Measurements from ENCODE around the gene DGKB.

Gene DGKB

GRCh38 chr7:14457568-14458453 is 444.7 kb downstream of the DGKB start:
- DNase-seq (ENCODE audit: low spot score), result peak; percentile 23

DNA sequence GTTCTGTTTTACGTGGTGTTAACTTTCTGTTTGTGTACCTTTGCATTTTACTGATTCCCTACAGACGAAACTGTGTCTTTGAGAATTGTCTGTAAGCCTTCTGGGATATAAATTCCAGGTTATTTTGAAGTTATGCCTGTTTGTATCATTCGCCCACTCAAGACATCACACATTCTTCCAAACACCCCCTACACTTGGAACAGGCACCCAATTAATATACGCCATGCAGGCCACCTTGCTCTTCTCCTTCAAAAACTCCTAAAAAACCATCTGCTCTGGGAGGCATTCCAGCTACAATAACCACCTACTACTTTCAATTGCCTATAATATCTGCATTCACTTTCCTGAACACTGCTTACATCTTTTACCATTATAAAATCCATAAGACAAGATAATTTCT is 453.3 kb downstream of the DGKB start:
- no peak for DNase-seq (ENCODE audit: low spot score)

DNA sequence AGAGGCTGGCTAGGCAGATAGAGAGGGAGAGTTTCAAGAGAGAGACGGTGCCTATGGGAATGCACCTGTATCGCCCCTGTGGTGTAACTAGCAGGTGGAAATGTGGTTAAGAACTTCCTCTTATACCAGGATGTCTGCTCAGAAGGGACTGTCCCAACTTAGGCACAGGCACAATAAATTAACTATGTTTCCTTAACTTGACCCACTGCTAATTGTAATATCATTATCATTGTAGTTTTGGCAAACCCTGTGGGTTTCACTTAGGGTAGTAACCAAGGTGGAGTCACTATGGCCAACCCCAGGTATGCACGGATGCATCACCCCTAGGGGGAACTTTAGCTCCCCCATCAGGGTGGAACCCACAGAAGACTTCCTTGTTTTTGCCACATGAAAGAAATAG is 455.7 kb downstream of the DGKB start:
- DNase-seq (ENCODE audit: low spot score), result no peak

- no peak for DNase-seq (ENCODE audit: low spot score)
Observed at GRCh38 chr7:14446219-14446618, 456.3 kb downstream of the DGKB start.

- no peak for DNase-seq (ENCODE audit: low spot score)
Observed at GRCh38 chr7:14438366-14438765, 464.2 kb downstream of the DGKB start.

GRCh38 chr7:14436878-14437277 is 465.7 kb downstream of the DGKB start:
- DNase-seq (ENCODE audit: low spot score), result no peak

DNA sequence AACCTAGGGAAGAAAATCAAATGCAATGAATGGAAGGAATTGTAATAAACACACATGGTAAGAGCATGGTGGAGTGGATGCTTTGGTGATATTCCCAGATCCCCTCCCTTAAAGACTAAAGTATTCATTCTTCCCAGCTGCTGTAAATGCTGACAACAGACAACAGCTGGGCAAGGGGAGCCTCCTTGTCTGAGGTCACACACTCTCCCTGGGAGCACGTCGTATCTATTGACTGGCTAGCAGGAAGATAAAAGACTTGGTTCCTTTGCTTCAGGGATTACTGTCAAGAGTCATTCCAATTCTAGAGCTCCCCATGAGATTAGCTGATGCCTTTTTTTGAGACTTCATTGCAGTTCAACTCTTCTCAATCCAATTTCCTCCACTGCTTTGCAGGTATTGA is 469.6 kb downstream of the DGKB start:
- DNase-seq (ENCODE audit: low spot score), result no peak

DNA sequence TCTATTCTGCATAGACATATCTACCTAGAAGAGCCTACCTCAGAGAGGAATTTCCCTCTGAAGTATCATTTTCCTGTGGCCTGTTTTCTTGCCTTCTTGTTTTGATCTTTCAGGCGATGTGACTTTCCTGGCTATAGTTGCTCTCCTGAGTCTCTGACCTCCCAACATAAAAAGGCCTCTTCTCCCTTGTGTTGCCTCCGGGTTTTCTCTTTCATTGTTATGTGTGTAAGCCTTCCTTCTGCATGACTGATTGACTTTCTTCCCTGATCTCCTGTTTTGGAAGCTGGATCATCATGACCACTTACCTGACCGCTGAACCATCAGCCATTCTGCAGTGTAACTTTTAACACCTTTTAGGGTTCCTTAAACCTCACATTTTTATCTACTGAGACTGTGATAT is 471.6 kb downstream of the DGKB start:
- no peak for DNase-seq (ENCODE audit: low spot score)

DNA sequence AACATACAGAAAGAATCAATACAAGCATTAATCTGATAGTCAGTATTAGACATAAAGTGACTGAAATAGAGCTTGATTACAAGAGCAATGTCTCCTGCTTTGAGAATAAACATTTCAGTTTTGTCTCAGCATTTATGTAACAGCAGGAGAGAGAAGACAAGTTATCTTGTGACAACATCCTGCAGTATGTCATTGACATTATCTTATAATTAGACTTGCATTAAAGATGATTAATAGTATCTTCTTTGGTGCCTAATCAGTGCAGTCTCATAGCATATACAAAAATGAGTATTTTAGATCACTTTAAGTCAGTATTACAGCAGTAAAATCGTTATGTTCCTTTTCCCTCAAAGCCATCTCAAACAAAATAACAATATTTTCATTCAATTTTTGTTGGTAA is 477.0 kb downstream of the DGKB start:
- no peak for DNase-seq (ENCODE audit: low spot score)

- no peak for DNase-seq (ENCODE audit: low spot score)
Observed at GRCh38 chr7:14424675-14425074, 477.9 kb downstream of the DGKB start.

DNA sequence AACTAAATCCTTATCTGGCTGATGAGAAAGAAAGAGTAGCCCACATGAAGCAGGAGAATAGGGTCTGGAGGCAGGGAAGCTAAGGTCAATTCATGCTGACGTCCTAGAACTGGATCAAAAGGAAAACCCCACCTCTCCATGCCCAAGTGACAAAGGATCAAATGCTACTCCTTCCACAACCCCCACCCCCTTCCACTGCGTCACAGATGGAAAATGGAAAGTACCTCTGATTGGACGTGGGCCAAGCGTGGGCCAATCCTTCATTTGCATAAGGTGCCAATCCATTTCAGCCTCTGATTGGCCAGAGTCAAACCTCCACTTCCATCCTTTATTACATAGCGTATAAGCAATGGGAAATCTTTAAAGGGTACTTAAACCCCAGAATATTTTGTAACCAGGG is 481.8 kb downstream of the DGKB start:
- no peak for DNase-seq (ENCODE audit: low spot score)

DNA sequence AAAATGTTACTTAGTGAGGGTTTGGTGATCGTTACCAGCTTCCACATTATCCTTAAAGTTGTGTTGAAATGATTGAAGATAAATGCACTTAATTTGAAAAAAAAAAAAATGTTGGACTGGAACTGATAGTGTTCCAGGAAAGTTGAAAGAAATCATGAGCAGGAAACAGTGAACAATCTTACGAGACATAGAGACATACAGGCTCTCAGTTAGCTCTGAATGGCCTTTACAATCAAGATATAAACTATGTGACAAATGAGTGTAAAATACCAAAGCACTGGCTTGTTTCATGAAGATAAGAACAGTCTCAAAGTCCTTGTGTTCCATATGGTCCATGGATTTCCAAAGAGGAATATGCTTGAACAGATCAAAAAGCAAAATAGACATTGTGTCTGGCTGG is 483.0 kb downstream of the DGKB start:
- DNase-seq (ENCODE audit: low spot score), result no peak

DNA sequence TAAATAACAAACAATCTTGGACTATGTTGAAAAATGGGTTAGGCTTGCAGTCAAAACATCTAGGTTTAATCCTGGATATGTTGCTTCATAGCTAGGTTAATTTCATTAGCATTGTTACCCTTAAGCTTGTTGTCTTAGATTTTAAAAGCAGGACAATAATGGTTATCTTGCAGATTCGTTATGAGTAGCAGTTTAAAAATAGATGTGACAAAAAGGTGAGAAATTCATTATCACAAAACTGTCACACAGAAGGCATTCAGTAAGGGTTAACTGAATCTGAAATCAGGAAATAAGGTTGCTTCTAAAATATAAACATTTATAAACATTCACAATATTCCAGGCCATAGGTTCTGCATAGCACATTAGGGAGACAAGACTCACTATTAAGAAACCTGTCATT is 483.9 kb downstream of the DGKB start:
- no peak for DNase-seq (ENCODE audit: low spot score)

DNA sequence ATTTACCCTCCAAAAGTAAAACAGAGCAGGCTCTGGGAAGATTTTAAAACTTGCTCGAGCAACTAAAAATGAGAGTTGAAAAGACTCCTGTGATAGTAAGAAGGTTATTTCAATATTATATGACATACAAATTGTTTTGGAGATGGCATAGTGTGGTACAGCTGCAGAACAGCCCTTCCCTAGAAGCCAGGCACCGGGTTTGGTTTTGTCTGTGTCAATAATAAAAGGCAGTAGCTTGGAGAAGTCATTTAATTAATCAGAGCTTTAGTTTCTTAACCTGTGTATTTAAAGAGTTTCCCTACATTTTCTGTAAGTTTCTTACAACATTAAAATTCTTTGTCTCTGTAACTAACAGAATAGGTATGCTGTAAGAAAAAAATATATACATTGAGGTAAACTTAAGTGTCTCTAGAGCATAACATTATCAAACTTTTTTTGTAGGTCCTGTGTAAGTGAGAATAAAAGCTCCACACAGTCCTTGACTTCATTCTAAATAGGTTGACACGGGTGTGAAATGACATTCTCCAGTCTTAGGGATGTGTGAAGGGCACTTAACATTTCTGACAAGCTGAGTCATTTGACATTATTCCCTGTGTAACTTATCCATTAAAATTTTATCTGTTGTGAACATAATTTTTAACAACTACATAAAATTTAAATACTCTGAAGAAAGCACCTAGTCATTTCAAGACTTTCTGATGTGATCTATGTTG is 488.1 kb downstream of the DGKB start:
- DNase-seq (ENCODE audit: low spot score), result no peak

- DNase-seq (ENCODE audit: low spot score), result no peak
Observed at GRCh38 chr7:14407246-14408015, 495.1 kb downstream of the DGKB start.

DNA sequence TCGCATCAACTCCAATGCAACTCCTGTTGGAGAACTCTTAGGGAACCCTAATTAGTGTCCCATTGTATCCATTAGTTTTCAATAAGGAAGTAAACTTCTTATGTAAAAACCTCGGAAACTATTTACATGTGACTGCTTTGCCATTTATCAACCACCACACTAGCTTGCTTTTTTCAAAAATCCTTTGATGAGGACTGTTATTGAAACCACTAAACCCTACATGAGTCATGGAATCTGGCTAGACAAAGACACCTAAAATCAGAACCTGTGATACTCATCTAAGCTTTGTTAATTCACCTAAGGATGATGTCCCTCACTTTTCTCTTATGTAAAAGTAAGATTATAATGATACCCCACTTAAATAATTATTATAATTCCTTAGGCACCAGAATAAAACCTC is 499.0 kb downstream of the DGKB start:
- DNase-seq (ENCODE audit: low spot score), result no peak

DNA sequence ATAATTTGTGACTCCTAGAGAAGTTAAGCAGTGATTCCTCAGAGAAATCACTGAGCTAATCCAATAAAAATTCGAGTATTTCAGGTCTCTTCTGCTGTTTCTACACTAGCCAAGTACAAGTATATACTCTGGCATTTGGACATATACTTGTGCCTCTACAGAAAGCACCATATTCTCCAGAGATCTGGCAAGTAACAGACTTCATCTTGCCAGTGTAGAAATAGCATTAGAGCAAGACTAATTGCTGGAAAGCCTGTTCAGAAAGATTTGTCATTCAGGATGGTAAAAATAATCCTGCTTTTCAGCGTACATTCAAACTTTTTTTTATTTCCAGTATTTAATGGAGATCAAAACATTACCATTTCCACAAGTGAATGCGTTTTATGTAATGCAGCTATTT is 502.3 kb downstream of the DGKB start:
- no peak for DNase-seq (ENCODE audit: low spot score)

DNA sequence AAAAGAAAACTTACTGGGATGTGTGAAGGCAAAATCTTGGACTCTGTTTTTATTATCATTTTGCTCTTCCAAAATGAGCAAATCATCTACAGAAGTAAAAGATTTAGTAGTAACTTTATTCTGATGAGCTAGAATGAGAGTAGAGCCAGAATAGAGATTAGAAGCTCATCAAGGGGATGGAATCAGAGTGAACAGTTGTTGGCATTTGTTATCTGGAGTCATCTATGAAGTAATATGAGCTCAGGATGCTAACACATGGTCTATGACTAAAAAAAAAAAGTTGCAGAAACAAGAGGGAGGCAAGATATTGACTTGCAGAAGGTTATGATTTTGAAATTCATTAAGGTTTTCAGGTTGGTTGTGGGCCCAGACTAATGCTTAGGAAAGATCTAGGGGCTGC is 504.0 kb downstream of the DGKB start:
- no peak for DNase-seq (ENCODE audit: low spot score)

- no peak for DNase-seq (ENCODE audit: low spot score)
Observed at GRCh38 chr7:14395860-14396259, 506.7 kb downstream of the DGKB start.

DNA sequence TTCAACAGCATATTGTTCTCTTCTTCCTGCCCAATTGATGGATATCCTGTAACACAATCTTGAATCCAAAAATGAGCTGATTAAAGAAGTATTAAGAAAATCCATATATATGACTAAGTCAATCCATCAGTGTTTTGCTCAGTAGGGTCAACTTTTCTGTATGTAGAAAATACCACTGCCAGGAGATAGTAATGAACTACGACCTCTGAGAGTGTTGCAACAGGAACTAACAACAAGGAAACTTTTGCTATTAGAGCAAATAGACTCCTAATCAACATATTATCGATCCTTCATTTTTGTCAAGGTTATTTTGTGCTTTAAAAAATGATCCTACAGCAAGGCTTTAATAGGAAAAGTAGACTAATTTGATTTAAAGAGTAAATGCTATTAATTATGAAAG is 507.8 kb downstream of the DGKB start:
- DNase-seq (ENCODE audit: low spot score), result no peak

GRCh38 chr7:14389595-14389994 is 513.0 kb downstream of the DGKB start:
- DNase-seq (ENCODE audit: low spot score), result no peak

- no peak for DNase-seq (ENCODE audit: low spot score)
Observed at GRCh38 chr7:14389181-14389591, 513.4 kb downstream of the DGKB start.

DNA sequence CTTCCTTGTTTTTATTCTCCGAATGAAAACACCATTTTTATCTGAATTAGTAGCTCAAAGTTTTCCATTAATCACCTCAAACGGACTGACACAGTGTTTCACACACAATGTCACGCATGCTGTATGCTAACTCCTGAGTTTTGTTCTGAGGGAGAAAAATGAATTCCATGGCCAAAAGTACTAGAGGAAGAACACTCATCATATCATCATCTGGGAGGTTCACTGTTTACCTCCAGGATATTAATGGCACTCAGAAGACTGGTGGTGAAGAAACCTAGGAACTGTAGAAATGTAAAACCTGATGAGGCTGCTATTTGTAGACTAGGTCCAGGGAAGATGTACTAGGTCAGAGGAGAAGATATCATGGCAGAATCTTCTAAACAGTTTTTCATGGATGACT is 517.5 kb downstream of the DGKB start:
- DNase-seq (ENCODE audit: low spot score), result no peak
